Activated T-cell treated with anti-CD3 and anti-CD28 coated beads, Interleukin-2, amount 50 U/mL, for 24 hours (primary cell): ENCODE results near the gene TPM3.
"Not testable (repeated sequence)": the region's sequence is repeated elsewhere in the genome, so short reads cannot be mapped to it uniquely, and the experiment has no call there.

Source experiments
- DNase-seq: peaks from one replicate; pipeline ENCODE4 v3.0.0-alpha.2; 2020
- H3K27ac Mint-ChIP-seq: 2 replicates; pipeline ENCODE4 v1.8.0; 2020; ENCODE audit warnings: mild to moderate bottlenecking, mixed read lengths
- H3K27me3 Mint-ChIP-seq: 2 replicates; pipeline ENCODE4 v1.8.0; 2020; ENCODE audit warnings: mixed read lengths
- H3K36me3 Mint-ChIP-seq: 2 replicates; pipeline ENCODE4 v1.8.0; 2020; ENCODE audit warnings: low read depth, mixed read lengths
- H3K4me1 Mint-ChIP-seq: 2 replicates; pipeline ENCODE4 v1.8.0; 2020; ENCODE audit warnings: low read depth, mixed read lengths
- H3K4me3 Mint-ChIP-seq: 2 replicates; pipeline ENCODE4 v1.8.0; 2020; ENCODE audit warnings: mild to moderate bottlenecking, moderate library complexity, mixed read lengths
- H3K9me3 Mint-ChIP-seq: 2 replicates; pipeline ENCODE4 v1.8.0; 2020; ENCODE audit warnings: mixed read lengths

The TPM3 gene

GRCh38 chr1:154137888-154138287, 54.0 kb downstream of the TPM3 start:
- DNase-seq = no peak
- peaks cover 10% of the 10 kb centered on the region for H3K4me1 Mint-ChIP-seq
- H3K27ac Mint-ChIP-seq = peak overlapping the region; percentile 29
- H3K36me3 Mint-ChIP-seq = no peaks in the 10 kb centered on the region
- no peaks in the 10 kb centered on the region for H3K27me3 Mint-ChIP-seq
- no peak overlapping the region for H3K4me3 Mint-ChIP-seq
- H3K9me3 Mint-ChIP-seq = no peaks in the 10 kb centered on the region

GRCh38 chr1:154133256-154133655, 58.6 kb downstream of the TPM3 start:
- no peak overlapping the region for H3K27ac Mint-ChIP-seq
- H3K27me3 Mint-ChIP-seq = no peaks in the 10 kb centered on the region
- H3K36me3 Mint-ChIP-seq = no peaks in the 10 kb centered on the region
- H3K4me3 Mint-ChIP-seq = no peak overlapping the region
- peaks cover 19% of the 10 kb centered on the region for H3K4me1 Mint-ChIP-seq
- DNase-seq = no peak
- no peaks in the 10 kb centered on the region for H3K9me3 Mint-ChIP-seq

DNA sequence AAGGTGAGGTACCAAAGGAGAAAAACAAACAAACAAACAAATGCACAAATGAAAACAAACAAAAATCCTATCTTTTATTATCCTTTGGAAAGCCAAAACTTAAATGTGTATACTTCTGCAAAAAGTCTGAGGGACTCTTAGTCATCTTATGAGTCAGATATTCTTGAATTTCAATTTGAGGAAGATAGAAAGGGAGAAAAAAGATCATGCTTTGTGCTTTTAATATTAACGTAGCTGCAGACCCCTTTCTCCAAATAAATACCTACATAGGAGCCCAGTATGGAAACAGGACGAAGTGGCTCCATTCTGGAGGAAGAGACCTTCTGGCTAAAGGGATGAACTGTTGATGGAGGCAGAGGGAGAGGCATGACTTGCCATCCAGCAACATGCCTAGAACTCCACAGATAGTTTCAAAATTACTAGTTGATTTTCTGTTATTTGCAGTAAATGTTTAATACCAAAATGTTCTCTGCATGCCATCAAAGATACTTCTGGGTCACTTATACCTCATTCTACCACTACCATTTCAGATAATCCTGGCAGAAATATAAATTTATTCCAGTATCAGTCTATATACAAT, 62.4 kb downstream of the TPM3 start:
- no peaks in the 10 kb centered on the region for H3K27me3 Mint-ChIP-seq
- no peak for DNase-seq
- no peak overlapping the region for H3K4me3 Mint-ChIP-seq
- H3K36me3 Mint-ChIP-seq = no peaks in the 10 kb centered on the region
- H3K4me1 Mint-ChIP-seq = peaks cover 14% of the 10 kb centered on the region
- H3K9me3 Mint-ChIP-seq = no peaks in the 10 kb centered on the region
- peak overlapping the region; percentile 64 for H3K27ac Mint-ChIP-seq

GRCh38 chr1:154123205-154123604, 68.7 kb downstream of the TPM3 start:
- not testable (repeated sequence) for H3K27me3 Mint-ChIP-seq, H3K36me3 Mint-ChIP-seq, H3K4me3 Mint-ChIP-seq, H3K9me3 Mint-ChIP-seq, DNase-seq, H3K27ac Mint-ChIP-seq, H3K4me1 Mint-ChIP-seq

DNA sequence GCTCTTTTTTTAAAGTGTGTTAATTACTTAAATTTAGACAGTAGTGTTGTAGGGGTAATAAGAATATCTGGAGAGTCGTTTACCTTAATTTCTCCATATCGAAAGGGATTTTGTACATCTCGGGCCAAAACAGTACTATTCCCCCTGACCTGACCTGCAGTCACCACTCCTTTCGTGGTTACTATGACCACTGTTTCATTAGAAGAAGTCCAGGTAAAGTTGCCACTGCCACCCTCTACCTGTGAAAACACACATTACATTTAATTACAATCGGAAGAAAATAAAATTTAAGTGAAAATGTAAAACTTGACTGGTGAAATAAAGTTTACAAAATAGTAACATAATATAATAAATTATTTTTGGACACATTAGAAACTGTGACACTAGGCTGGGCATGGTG, 74.3 kb downstream of the TPM3 start:
- no peaks in the 10 kb centered on the region for H3K27me3 Mint-ChIP-seq
- H3K9me3 Mint-ChIP-seq = no peaks in the 10 kb centered on the region
- no peak overlapping the region for H3K4me3 Mint-ChIP-seq
- peaks cover 12% of the 10 kb centered on the region for H3K4me1 Mint-ChIP-seq
- DNase-seq = no peak
- H3K27ac Mint-ChIP-seq = no peak overlapping the region
- no peaks in the 10 kb centered on the region for H3K36me3 Mint-ChIP-seq

DNA sequence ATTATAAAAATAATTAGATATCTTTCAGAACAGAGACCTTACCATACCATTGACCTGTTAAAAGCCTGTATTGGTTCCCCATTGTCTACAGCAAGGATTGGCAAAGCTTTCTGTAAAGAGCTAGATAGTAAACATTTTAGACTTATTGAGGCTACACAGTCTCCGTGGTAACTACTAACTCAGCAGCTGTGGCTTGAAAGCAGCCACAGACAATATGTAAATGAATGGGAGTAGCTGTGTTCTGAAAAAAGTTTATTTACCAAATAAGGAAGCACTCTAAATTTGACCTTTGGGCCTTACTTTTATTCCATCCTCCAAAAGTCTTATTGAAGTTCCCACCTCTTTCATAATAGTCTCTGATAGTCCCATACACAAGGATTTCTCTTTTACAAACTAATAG, 76.7 kb downstream of the TPM3 start:
- DNase-seq = no peak
- H3K27me3 Mint-ChIP-seq = no peaks in the 10 kb centered on the region

More for the DNA sequence above, 76.7 kb downstream of the TPM3 start:
- H3K9me3 Mint-ChIP-seq = no peaks in the 10 kb centered on the region
- H3K4me1 Mint-ChIP-seq = peaks cover 12% of the 10 kb centered on the region
- H3K36me3 Mint-ChIP-seq = no peaks in the 10 kb centered on the region
- no peak overlapping the region for H3K4me3 Mint-ChIP-seq
- no peak overlapping the region for H3K27ac Mint-ChIP-seq
